ENCODE data around the gene APBA2.

DNA sequence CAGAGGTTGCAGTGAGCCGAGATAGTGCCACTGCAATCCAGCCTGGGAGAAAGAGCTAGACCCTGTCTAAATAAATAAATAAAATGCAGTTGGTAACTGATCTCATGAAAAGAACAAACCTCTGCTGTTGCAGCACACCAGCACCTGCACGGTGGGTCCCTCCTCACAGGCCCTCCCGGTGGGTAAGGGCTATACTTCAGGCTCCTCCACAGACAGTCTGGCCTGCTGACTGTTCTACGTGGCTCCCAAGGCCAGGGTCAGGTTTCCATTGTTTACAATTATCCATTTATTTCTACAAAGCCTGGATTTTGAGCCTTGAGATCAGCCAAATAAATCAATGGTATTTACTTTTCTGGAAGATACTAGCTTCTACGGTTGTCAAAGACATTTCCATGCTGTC, 5.1 kb upstream of the APBA2 start:
- TF ChIP-seq, protein P1, sequence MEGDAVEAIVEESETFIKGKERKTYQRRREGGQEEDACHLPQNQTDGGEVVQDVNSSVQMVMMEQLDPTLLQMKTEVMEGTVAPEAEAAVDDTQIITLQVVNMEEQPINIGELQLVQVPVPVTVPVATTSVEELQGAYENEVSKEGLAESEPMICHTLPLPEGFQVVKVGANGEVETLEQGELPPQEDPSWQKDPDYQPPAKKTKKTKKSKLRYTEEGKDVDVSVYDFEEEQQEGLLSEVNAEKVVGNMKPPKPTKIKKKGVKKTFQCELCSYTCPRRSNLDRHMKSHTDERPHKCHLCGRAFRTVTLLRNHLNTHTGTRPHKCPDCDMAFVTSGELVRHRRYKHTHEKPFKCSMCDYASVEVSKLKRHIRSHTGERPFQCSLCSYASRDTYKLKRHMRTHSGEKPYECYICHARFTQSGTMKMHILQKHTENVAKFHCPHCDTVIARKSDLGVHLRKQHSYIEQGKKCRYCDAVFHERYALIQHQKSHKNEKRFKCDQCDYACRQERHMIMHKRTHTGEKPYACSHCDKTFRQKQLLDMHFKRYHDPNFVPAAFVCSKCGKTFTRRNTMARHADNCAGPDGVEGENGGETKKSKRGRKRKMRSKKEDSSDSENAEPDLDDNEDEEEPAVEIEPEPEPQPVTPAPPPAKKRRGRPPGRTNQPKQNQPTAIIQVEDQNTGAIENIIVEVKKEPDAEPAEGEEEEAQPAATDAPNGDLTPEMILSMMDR (IDR thresholded peaks at IDR 0.05; ENCODE audit: low read depth, low read length), result no peak
- TF ChIP-seq POLR2A (IDR thresholded peaks at IDR 0.05; ENCODE audit: extremely low read depth, insufficient read length) (no peak), MYC (IDR thresholded peaks at IDR 0.05; ENCODE audit: low read depth, low read length) (no peak)
- TF ChIP-seq, protein P2, sequence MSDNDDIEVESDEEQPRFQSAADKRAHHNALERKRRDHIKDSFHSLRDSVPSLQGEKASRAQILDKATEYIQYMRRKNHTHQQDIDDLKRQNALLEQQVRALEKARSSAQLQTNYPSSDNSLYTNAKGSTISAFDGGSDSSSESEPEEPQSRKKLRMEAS (IDR thresholded peaks at IDR 0.05; ENCODE audit: low read depth, low read length), result no peak

Data from NB4 (cell line).